GM13977 (cell line): ENCODE results near the gene CLDN25.
"Not testable (repeated sequence)": the region's sequence is repeated elsewhere in the genome, so short reads cannot be mapped to it uniquely, and the experiment has no call there.

Experiments used
- DNase-seq: peaks from one replicate; pipeline ENCODE4 v3.0.0; 2012; ENCODE audit warnings: low spot score
- in situ Hi-C: fragments of 300-500 bp; cut with MboI; formaldehyde crosslinking; loops from one replicate; pipeline ENCODE4 v1.12.0; 2022; ENCODE audit warnings: low sequenced_read_pairs, low pct_unique_long_range_greater_than_20kb, mixed read lengths, inconsistent platforms; ENCODE audit not compliant: unreplicated experiment
- TF ChIP-seq, protein P1 (sequence below): IDR thresholded peaks from 2 replicates; pipeline ENCODE4 v1.5.1; 2012; ENCODE audit warnings: mild to moderate bottlenecking, control low read depth; ENCODE audit not compliant: insufficient read depth; ENCODE audit errors: extremely low read depth, missing control alignments

CLDN25 gene

GRCh38 chr11:113781682-113782081 is 2.1 kb downstream of the CLDN25 start:
- no peak for DNase-seq
- in situ Hi-C loops = loop anchor here (25.0 kb wide), 1 partner anchor 469 kb away; the partner anchor contains the start of gene TTC12
- TF ChIP-seq, protein P1, sequence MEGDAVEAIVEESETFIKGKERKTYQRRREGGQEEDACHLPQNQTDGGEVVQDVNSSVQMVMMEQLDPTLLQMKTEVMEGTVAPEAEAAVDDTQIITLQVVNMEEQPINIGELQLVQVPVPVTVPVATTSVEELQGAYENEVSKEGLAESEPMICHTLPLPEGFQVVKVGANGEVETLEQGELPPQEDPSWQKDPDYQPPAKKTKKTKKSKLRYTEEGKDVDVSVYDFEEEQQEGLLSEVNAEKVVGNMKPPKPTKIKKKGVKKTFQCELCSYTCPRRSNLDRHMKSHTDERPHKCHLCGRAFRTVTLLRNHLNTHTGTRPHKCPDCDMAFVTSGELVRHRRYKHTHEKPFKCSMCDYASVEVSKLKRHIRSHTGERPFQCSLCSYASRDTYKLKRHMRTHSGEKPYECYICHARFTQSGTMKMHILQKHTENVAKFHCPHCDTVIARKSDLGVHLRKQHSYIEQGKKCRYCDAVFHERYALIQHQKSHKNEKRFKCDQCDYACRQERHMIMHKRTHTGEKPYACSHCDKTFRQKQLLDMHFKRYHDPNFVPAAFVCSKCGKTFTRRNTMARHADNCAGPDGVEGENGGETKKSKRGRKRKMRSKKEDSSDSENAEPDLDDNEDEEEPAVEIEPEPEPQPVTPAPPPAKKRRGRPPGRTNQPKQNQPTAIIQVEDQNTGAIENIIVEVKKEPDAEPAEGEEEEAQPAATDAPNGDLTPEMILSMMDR = no peak

GRCh38 chr11:113782134-113782533 is 2.5 kb downstream of the CLDN25 start:
- in situ Hi-C loops = loop anchor here (25.0 kb wide), 1 partner anchor 470 kb away; the partner anchor contains the start of gene TTC12
- DNase-seq = no peak
- TF ChIP-seq, protein P1 = no peak

DNA sequence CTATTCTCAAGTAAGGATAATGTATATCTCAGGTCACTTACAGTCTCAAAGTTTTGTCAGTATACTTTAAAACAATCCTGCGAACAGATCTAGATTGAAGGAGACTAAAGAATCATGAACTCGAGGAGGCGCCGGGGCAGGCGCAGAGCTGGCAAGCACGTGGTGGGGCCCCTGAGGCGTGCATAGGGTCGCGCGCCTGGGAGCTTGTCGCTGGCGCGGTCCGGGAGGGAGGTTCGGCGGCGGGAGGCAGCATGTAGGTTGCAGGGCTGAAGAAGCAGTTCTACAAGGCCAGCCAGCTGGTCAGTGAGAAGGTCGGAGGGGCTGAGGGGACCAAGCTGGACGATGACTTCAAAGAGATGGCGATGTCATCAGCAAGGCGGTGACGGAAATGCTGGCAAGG is 9.4 kb downstream of the CLDN25 start:
- in situ Hi-C loops = loop anchor here (25.0 kb wide), 1 partner anchor 477 kb away; the partner anchor contains the start of gene TTC12
- DNase-seq = not testable (repeated sequence)

DNA sequence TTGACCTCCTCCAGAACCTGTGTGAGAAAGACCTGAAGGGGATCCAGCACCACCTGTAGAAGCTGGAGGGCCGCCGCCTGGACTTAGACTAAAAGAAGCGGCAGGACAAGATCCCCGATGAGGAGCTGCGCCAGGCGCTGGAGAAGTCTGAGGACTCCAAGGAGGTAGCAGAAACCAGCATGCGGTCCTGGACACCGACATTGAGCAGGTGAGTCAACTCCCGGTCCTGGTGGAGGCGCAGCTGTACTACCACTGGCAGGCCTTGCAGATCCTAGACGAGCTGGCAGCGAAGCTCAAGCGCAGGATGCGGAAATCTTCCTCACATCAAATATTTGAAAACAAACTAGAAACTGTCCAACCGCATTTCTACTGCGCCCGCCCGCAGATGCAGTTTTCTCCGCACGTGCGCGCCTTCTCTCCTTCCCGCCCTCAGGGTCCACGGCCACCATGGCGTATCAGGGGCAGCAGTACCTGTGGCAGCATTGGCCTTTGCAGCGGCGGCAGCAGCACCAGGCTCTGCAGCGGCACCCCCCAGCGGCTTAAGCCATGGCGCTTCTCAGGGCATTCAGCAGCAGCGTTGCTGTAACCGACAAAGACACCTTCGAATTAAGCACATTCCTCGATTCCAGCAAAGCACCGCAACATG is 10.2 kb downstream of the CLDN25 start:
- in situ Hi-C loops = loop anchor here (25.0 kb wide), 1 partner anchor 477 kb away; the partner anchor contains the start of gene TTC12
- DNase-seq = no peak
- TF ChIP-seq, protein P1 = no peak

GRCh38 chr11:113796663-113797259 is 17.2 kb downstream of the CLDN25 start:
- TF ChIP-seq, protein P1 = peak; percentile 53
- in situ Hi-C loops = loop anchor here (25.0 kb wide), 1 partner anchor 484 kb away; the partner anchor contains the start of gene TTC12
- peak; percentile 62 for DNase-seq

GRCh38 chr11:113802621-113803020 is 23.0 kb downstream of the CLDN25 start:
- in situ Hi-C loops = loop anchor here (25.0 kb wide), 1 partner anchor 460 kb away; no protein-coding TSS in a partner anchor
- DNase-seq = no peak

More at GRCh38 chr11:113802621-113803020, 23.0 kb downstream of the CLDN25 start:
- TF ChIP-seq, protein P1 = no peak
